ENCODE measurements around the gene CAPS.

DNA sequence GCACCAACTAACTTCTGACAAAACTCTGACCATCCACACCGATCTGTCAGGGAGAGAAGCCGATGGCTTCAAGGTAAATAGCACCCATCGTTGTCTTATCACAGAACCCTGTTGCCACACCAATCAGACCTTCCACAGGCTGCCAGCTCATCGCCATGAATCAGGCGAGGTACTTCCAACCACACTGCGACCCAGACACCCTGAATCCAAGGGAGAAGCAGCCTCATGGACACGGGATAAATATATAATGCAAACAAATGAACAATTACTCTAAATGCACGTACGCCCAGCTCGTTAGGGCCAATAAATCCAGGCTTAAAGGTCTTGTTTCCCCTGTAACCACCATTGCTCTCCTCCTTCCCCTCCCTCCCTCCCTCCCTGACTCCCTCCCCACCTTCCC, 43.1 kb downstream of the CAPS start:
- TF ChIP-seq SOX15 (CRISPR knock-in tag; IDR thresholded peaks at IDR 0.05) (no peak), CREM (CRISPR knock-in tag; IDR thresholded peaks at IDR 0.05) (no peak), TEAD4 (CRISPR knock-in tag; IDR thresholded peaks at IDR 0.05) (no peak)
- TF ChIP-seq, protein P1, sequence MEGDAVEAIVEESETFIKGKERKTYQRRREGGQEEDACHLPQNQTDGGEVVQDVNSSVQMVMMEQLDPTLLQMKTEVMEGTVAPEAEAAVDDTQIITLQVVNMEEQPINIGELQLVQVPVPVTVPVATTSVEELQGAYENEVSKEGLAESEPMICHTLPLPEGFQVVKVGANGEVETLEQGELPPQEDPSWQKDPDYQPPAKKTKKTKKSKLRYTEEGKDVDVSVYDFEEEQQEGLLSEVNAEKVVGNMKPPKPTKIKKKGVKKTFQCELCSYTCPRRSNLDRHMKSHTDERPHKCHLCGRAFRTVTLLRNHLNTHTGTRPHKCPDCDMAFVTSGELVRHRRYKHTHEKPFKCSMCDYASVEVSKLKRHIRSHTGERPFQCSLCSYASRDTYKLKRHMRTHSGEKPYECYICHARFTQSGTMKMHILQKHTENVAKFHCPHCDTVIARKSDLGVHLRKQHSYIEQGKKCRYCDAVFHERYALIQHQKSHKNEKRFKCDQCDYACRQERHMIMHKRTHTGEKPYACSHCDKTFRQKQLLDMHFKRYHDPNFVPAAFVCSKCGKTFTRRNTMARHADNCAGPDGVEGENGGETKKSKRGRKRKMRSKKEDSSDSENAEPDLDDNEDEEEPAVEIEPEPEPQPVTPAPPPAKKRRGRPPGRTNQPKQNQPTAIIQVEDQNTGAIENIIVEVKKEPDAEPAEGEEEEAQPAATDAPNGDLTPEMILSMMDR (IDR thresholded peaks at IDR 0.05): no peak
- TF ChIP-seq, protein P2, sequence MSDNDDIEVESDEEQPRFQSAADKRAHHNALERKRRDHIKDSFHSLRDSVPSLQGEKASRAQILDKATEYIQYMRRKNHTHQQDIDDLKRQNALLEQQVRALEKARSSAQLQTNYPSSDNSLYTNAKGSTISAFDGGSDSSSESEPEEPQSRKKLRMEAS (CRISPR knock-in tag; IDR thresholded peaks at IDR 0.05): no peak
